OCI-LY7 (cell line): ENCODE measurements around the gene CREG2.

ENCODE experiments used
- EZH2phosphoT487 ChIP-seq: fragments of 200-600 bp; sonication (generic); IDR thresholded peaks from 2 replicates; pipeline ENCODE4 v1.6.1; 2018; ENCODE audit warnings: low read depth, borderline replicate concordance, mild to moderate bottlenecking, mixed run types, antibody characterized with exemption, low read length, moderate library complexity, mixed read lengths
- TF ChIP-seq, protein P1 (sequence below): fragments of 200-600 bp; sonication (generic); conservative IDR thresholded peaks from 2 replicates; pipeline ENCODE4 v1.5.1; 2014; ENCODE audit warnings: mild to moderate bottlenecking, antibody characterized with exemption, low read length, moderate library complexity, mixed read lengths

DNA sequence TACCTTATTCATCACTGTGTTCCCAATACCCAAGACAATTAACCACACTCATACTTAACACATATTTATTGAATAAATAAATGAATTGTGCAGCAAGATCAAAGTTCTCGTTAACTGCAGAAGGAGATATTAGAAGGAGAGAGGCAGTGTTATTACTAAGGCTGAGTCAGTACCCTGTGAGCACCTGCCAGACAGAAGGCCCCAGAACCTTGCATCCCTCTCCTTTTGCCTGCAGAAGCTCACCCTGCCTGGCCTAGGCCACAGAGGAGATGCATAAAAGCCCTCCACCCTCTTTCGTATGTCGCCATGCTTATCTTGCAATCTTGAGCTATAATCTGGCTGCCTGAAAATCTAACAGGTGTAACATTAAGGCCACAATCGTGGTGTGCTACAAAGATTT lies 58.3 kb downstream of the CREG2 start:
- TF ChIP-seq, protein P1, sequence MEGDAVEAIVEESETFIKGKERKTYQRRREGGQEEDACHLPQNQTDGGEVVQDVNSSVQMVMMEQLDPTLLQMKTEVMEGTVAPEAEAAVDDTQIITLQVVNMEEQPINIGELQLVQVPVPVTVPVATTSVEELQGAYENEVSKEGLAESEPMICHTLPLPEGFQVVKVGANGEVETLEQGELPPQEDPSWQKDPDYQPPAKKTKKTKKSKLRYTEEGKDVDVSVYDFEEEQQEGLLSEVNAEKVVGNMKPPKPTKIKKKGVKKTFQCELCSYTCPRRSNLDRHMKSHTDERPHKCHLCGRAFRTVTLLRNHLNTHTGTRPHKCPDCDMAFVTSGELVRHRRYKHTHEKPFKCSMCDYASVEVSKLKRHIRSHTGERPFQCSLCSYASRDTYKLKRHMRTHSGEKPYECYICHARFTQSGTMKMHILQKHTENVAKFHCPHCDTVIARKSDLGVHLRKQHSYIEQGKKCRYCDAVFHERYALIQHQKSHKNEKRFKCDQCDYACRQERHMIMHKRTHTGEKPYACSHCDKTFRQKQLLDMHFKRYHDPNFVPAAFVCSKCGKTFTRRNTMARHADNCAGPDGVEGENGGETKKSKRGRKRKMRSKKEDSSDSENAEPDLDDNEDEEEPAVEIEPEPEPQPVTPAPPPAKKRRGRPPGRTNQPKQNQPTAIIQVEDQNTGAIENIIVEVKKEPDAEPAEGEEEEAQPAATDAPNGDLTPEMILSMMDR, result no peak
- no peak for TF ChIP-seq EZH2phosphoT487
